OCI-LY1 (cell line): Measurements from ENCODE around the gene MACROH2A2.

Experiments
- H2AFZ ChIP-seq: fragments of 200-600 bp; sonication (generic), shearing (Covaris generic); 2 replicates; pipeline ENCODE4 v1.6.0; 2014; ENCODE audit warnings: antibody characterized with exemption, mild to moderate bottlenecking, low read length
- H3F3A ChIP-seq: fragments of 200-600 bp; sonication (generic), shearing (Covaris generic); 2 replicates; pipeline ENCODE4 v1.6.0; 2014; ENCODE audit warnings: mild to moderate bottlenecking, antibody characterized with exemption, low read length, moderate library complexity; ENCODE audit not compliant: insufficient read depth
- H3K27ac ChIP-seq: fragments of 200-600 bp; sonication (generic); 2 replicates; pipeline ENCODE4 v1.5.1; 2014; ENCODE audit warnings: low read length, mixed run types, mild to moderate bottlenecking, low read depth; ENCODE audit not compliant: poor library complexity, severe bottlenecking
- H3K27me3 ChIP-seq: fragments of 200-600 bp; sonication (generic); 2 replicates; pipeline ENCODE4 v1.6.0; 2014; ENCODE audit warnings: antibody characterized with exemption, mild to moderate bottlenecking, low read length, moderate library complexity; ENCODE audit not compliant: insufficient read depth
- H3K36me3 ChIP-seq: fragments of 200-600 bp; sonication (generic); 2 replicates; pipeline ENCODE4 v1.6.1; 2014; ENCODE audit warnings: mild to moderate bottlenecking, antibody characterized with exemption, low read length, moderate library complexity, mixed read lengths; ENCODE audit not compliant: insufficient read depth
- H3K4me1 ChIP-seq: fragments of 200-600 bp; sonication (generic); 2 replicates; pipeline ENCODE4 v1.5.1; 2014; ENCODE audit warnings: mild to moderate bottlenecking, low read length, moderate library complexity; ENCODE audit not compliant: insufficient read depth, severe bottlenecking
- H3K4me2 ChIP-seq: fragments of 200-600 bp; sonication (generic), shearing (Covaris generic); 2 replicates; pipeline ENCODE4 v1.6.1; 2014; ENCODE audit warnings: low read length
- H3K4me3 ChIP-seq: fragments of 200-600 bp; sonication (generic); 2 replicates; pipeline ENCODE4 v1.5.1; 2014; ENCODE audit warnings: low read length, low read depth, mild to moderate bottlenecking, mixed read lengths; ENCODE audit not compliant: poor library complexity, severe bottlenecking
- H3K79me2 ChIP-seq: fragments of 200-600 bp; shearing (Covaris generic); 2 replicates; pipeline ENCODE4 v1.6.1; 2016; ENCODE audit warnings: mixed run types, low read length, mixed read lengths; ENCODE audit not compliant: insufficient read depth
- H3K9ac ChIP-seq: fragments of 200-600 bp; sonication (generic), shearing (Covaris generic); 2 replicates; pipeline ENCODE4 v1.6.1; 2014; ENCODE audit warnings: mild to moderate bottlenecking, low read length, mixed read lengths
- H3K9me2 ChIP-seq: fragments of 200-600 bp; sonication (generic), shearing (Covaris generic); 2 replicates; pipeline ENCODE4 v1.6.1; 2014; ENCODE audit warnings: low read depth, mild to moderate bottlenecking, low read length, mixed read lengths
- H3K9me3 ChIP-seq: fragments of 200-600 bp; shearing (Covaris generic); 2 replicates; pipeline ENCODE4 v1.6.1; 2014; ENCODE audit warnings: low read length, mixed read lengths
- H4K20me1 ChIP-seq: fragments of 200-600 bp; sonication (generic), shearing (Covaris generic); 2 replicates; pipeline ENCODE4 v1.6.0; 2016; ENCODE audit warnings: mild to moderate bottlenecking, low read length; ENCODE audit not compliant: insufficient read depth
- EZH2 ChIP-seq: fragments of 200-600 bp; sonication (generic), shearing (Covaris generic); IDR thresholded peaks from 2 replicates; pipeline ENCODE4 v1.8.0; 2017; ENCODE audit warnings: borderline replicate concordance, mixed run types, mild to moderate bottlenecking, antibody characterized with exemption, low read length, moderate library complexity, mixed read lengths
- TF ChIP-seq, protein P1 (sequence below): fragments of 200-600 bp; sonication (generic), shearing (Covaris generic); IDR thresholded peaks from 2 replicates; pipeline ENCODE4 v1.5.1; 2017; ENCODE audit warnings: mild to moderate bottlenecking, antibody characterized with exemption, low read length, moderate library complexity, mixed read lengths

The MACROH2A2 gene

GRCh38 chr10:70087616-70088307 is 35.1 kb downstream of the MACROH2A2 start:
- no peaks in the 10 kb centered on the region for H3K4me1 ChIP-seq
- H3K4me2 ChIP-seq, result no peak overlapping the region
- no peak overlapping the region for H3K27ac ChIP-seq
- no peaks in the 10 kb centered on the region; the same call in 1 of the 2 replicates for H3K27me3 ChIP-seq
- no peak overlapping the region for H3K4me3 ChIP-seq
- no peak overlapping the region for H3K9ac ChIP-seq
- TF ChIP-seq, protein P1, sequence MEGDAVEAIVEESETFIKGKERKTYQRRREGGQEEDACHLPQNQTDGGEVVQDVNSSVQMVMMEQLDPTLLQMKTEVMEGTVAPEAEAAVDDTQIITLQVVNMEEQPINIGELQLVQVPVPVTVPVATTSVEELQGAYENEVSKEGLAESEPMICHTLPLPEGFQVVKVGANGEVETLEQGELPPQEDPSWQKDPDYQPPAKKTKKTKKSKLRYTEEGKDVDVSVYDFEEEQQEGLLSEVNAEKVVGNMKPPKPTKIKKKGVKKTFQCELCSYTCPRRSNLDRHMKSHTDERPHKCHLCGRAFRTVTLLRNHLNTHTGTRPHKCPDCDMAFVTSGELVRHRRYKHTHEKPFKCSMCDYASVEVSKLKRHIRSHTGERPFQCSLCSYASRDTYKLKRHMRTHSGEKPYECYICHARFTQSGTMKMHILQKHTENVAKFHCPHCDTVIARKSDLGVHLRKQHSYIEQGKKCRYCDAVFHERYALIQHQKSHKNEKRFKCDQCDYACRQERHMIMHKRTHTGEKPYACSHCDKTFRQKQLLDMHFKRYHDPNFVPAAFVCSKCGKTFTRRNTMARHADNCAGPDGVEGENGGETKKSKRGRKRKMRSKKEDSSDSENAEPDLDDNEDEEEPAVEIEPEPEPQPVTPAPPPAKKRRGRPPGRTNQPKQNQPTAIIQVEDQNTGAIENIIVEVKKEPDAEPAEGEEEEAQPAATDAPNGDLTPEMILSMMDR, result no peak
- no peak for TF ChIP-seq EZH2
- no peaks in the 10 kb centered on the region for H3K36me3 ChIP-seq
- no peaks in the 10 kb centered on the region for H3K79me2 ChIP-seq
- no peaks in the 10 kb centered on the region for H3K9me3 ChIP-seq
- no peak overlapping the region for H2AFZ ChIP-seq
- H3K9me2 ChIP-seq, result no peaks in the 10 kb centered on the region
- H4K20me1 ChIP-seq, result no peaks in the 10 kb centered on the region
- no peaks in the 10 kb centered on the region for H3F3A ChIP-seq

DNA sequence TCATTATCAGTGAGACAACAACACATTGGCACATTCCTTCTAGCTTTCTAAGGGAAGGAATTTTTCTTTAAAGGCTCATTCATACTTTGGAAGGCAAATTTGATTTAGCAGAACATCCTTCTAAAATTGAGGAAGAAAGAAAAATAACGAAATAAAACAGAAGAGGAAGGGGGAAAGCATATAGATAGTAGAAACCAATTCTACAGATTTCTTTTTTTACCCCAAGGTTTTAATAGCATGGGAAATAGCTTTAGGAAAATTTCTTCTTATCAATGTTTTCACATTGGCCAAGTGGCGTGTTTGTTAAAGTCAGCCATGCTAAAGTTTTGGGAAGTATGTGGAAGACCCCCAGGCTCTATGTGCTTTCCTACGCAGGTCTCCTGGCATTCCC is 35.7 kb downstream of the MACROH2A2 start:
- TF ChIP-seq EZH2, result no peak
- TF ChIP-seq, protein P1, result no peak
- H3K27me3 ChIP-seq, result no peaks in the 10 kb centered on the region; the same call in 1 of the 2 replicates
- H3F3A ChIP-seq, result no peaks in the 10 kb centered on the region
- no peak overlapping the region for H2AFZ ChIP-seq
- no peaks in the 10 kb centered on the region for H3K4me1 ChIP-seq
- H3K27ac ChIP-seq, result no peak overlapping the region
- no peak overlapping the region for H3K4me3 ChIP-seq
- H3K36me3 ChIP-seq, result no peaks in the 10 kb centered on the region
- no peaks in the 10 kb centered on the region for H3K79me2 ChIP-seq
- H3K9ac ChIP-seq, result no peak overlapping the region
- H3K9me3 ChIP-seq, result no peaks in the 10 kb centered on the region
- no peak overlapping the region for H3K4me2 ChIP-seq
- no peaks in the 10 kb centered on the region for H3K9me2 ChIP-seq
- no peaks in the 10 kb centered on the region for H4K20me1 ChIP-seq

GRCh38 chr10:70090013-70090412 is 37.4 kb downstream of the MACROH2A2 start:
- no peaks in the 10 kb centered on the region for H3K36me3 ChIP-seq

More at GRCh38 chr10:70090013-70090412, 37.4 kb downstream of the MACROH2A2 start:
- no peaks in the 10 kb centered on the region for H3K79me2 ChIP-seq
- H3K4me1 ChIP-seq, result no peaks in the 10 kb centered on the region
- no peak overlapping the region for H3K9ac ChIP-seq
- H3K4me2 ChIP-seq, result no peak overlapping the region
- no peaks in the 10 kb centered on the region for H4K20me1 ChIP-seq
- H3K4me3 ChIP-seq, result no peak overlapping the region
- no peaks in the 10 kb centered on the region for H3K9me2 ChIP-seq
- no peaks in the 10 kb centered on the region for H3F3A ChIP-seq
- TF ChIP-seq, protein P1, result no peak
- TF ChIP-seq EZH2, result no peak
- no peaks in the 10 kb centered on the region; the same call in 1 of the 2 replicates for H3K27me3 ChIP-seq
- H2AFZ ChIP-seq, result no peak overlapping the region
- H3K9me3 ChIP-seq, result no peaks in the 10 kb centered on the region
- no peak overlapping the region for H3K27ac ChIP-seq
